Measurements from ENCODE around the gene GTF3C1.
"Not testable (repeated sequence)": the region's sequence is repeated elsewhere in the genome, so short reads cannot be mapped to it uniquely, and the experiment has no call there.

The GTF3C1 gene

GRCh38 chr16:27437946-27438345 is 111.8 kb downstream of the GTF3C1 start:
- DNase-seq: peak; percentile 0

DNA sequence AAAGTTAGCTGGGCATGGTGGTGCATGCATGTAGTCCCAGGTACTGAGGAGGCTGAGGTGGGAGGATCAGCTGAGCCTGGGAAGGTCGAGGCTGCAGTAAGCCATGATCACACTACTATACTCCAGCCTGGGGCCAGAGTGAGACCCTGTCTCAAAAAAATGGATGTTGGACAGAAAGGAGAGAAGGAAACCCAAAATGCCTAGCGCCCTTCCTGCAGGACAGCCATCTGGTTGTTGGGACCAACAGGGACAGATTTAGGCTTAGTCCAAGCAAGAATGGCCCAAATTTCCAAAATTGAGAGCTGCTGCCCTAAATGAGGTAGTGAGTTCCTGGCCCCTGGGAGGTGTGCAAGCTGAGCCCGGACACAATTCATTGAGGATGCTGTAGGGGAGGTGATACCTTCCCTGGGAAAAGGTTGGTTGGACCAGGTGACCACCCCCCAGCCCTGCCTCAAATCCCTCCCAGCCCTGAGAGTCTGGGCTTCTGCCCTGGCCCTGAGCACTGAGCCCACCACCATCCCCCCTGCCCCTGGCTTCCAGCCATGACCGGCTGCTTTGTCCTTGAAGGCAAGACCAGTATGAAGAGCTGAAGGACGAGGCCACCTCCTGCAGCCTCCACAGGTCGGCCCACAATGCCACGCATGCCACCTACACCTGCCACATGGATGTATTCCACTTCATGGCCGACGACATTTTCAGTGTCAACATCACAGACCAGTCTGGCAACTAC is 112.6 kb downstream of the GTF3C1 start:
- DNase-seq: peak; percentile 1

DNA sequence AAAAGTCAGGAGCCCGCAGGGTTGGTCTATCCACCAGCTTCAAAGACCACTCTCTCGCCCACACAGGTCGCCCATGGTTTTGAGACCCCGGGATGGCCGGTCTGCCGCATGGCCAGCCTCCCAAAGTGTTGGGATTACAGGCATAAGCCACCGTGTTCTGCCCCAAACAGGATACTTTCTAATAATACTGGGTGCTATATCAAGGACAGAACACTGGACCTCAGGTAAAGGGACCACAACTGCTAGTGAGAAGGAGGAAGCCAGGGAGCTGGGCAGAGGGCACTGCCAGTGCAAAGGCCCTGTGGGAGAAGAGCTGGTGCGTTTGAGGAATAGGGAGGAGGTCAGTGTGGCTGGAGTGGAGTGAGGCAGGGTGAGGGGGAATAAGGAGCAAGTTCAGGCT is 113.6 kb downstream of the GTF3C1 start:
- peak; percentile 0 for DNase-seq

GRCh38 chr16:27435146-27435545 is 114.6 kb downstream of the GTF3C1 start:
- not testable (repeated sequence) for DNase-seq

DNA sequence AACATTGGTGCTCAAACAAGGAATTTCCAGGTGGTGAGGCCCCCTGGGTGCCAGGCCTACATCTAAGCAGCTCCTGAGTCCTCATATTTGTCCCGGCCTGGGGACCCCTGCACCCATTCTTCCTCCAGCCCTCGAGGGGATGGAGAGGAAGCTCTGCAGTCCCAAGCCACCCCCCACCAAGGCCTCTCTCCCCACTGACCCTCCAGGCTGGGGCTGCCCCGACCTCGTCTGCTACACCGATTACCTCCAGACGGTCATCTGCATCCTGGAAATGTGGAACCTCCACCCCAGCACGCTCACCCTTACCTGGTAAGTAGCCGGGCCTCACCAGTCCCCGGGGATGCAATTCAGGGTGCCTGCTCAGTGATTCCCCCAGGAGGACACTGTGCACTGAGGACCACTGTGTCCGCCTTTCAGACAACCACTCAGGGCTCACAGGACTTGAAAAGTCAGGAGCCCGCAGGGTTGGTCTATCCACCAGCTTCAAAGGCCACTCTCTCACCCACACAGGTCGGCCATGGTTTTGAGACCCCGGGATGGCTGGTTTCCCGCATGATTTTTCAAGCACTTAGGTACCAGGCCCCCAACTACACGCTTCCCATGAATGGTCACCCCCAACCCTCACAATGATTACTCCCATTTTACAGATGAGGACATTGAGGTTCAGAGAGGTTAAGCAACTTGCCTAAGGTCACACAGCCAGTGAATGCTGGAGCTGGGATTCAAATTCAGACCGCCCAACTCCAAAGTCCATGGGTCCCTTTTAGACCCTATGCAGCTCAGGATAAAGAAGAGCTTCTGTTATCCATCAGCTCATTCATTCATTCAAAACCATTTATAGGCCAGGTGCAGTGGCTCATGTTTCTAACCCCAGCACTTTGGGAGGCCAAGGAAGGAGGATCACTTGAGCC is 115.3 kb downstream of the GTF3C1 start:
- DNase-seq: no peak

DNA sequence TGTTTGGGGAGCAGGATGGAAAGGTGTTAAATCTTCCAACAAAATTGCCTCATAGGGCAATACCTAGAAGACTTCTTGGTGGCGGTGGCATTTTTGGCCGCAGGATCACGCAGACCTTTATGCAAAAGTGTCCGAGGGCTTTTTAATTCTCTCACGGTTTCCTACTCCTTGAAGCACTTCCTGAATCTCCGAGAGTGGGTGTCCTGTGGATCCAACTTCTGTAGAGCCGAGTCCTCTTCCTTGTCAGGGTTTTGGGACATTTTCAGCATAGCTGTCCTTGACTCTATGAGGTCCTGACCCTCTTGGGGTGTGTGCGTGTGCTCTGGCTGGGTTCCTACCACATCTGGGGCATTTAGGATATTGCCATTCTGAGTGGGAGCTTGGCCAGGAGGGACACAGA is 116.1 kb downstream of the GTF3C1 start:
- DNase-seq: no peak

DNA sequence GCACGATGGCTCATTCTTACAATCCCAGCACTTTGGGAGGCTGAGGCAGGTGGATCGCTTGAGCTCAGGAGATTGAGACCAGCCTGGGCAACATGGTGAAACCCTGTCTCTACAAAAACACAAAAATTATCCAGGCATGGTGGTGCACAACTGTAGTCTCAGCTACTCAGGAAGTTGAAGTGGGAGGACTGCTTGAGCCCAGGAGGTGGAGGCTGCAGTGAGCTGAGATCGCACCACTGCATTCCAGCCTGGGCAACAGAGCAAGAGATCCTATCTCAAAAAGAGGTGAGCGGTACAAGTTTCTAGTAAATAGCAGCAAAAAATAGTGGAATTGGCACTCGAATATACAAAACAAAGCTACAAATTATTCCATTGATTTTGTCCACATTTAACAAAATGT is 116.5 kb downstream of the GTF3C1 start:
- DNase-seq: not testable (repeated sequence)

DNA sequence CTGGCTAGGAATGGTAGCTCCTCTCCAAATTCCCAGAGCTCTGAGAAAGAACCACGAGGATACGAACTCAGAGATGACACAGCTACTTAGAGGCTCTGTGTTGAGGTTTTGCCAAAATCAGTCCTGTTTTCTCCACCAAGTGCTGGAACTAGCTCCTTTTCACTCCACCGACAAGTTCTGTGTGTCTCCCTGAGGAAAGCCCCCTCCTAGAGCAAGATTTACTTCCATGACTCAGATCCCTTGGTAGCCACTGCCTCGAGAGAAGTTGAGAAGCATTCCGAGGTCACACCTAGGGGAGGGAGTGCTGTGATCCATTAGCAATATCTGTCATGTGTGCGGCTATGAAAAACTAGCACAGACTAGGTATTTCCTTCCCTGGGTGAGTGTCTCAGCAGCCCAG is 117.2 kb downstream of the GTF3C1 start:
- no peak for DNase-seq

DNA sequence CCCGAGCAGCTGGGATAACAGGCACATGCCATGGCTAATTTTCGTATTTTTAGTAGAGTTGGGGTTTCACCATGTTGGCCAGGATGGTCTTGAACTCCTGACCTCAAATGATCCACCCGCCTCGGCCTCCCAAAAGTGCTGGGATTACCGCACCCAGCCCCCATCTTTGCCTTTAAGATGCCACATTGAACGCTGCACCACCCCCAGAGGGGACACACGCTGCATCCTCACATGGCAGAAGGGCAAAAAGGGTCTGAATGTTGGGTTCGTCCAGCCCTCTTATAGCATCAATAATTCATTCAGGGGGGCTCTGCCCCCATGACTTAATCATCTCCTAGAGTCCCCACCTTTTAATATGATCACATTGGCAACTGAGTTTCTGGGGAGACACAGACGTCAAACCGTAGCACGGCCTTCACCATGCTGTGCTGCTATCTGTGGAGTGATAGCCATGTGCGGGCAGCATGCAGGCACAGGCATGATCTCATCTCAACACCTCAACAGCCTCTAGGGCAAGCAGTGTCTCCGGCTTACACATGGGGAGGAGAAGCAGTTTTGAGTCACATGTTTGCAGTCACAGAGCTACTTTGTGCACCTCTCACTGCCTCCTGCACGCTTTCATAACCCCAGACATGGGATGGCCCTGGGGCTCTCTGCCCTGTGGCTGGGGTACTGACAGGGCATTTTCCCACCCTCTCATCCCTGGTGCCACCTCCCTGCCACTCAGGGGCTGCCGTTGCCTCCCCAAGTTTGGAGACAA is 117.8 kb downstream of the GTF3C1 start:
- no peak for DNase-seq

DNA sequence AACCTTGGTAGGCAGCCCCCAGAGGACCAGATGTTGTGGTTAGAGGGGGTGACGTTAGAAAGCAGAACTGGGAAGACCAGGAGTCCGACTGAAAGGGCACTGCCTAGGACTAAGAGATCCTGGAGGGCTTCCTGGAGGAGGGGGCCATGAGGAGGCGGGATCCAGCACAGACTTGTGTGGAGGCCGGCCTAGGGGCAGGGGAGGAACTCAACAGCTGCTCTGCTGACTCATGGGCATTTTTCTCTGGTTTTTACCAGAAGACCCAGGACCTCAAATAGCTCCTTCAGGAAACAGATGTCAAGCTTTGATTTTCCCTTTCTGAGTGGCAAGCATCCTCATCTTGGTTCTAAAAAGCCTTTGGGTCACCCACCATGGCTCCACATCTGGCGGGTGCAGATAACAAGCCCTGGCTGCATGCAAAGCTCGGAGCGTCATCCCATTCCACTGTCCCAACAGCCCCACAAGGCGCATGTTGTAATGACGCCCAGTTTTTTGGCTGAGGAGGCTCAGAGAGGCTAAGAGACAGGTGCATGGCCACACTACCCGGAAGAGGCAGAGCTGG is 118.7 kb downstream of the GTF3C1 start:
- no peak for DNase-seq

DNA sequence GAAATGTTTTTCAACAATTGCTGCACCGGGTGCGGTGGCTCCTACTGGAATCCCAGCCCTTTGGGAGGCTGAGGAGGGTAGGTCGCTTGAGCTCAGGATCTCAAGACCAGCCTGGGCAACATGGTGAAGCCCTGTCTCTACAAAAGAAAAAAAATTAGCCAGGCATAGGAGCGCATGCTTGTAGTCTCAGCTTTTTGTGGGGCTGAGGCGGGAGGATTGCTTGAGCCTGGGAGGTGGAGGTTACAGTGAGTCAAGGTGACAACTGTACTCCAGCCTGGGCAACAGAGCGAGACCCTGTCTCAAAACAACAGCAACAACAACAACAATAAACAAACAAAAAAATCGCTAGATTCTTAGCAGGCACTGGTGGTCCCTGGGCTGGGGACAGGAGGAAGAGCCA is 119.2 kb downstream of the GTF3C1 start:
- no peak for DNase-seq

DNA sequence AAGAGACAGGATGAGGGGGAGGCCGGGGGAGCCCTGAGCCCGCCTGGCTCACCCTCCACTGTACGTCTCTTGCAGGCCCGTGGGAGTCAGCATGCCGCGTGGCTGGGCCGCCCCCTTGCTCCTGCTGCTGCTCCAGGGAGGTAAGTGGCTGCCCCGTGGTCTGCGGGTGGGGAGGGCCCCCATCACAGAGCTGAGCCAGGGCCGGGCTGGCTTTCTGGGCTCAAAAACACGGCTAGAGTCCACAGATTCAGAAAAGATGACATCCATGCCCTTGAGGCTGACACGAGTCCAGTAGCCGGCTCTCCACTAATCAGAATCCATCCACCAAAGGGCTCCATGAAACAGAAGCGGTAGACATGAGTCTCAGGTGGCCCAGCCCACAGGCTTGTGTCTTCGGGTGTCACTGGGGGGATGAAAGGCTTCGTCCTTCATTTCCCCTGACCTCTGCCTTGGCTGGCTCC is 119.7 kb downstream of the GTF3C1 start:
- DNase-seq: no peak

DNA sequence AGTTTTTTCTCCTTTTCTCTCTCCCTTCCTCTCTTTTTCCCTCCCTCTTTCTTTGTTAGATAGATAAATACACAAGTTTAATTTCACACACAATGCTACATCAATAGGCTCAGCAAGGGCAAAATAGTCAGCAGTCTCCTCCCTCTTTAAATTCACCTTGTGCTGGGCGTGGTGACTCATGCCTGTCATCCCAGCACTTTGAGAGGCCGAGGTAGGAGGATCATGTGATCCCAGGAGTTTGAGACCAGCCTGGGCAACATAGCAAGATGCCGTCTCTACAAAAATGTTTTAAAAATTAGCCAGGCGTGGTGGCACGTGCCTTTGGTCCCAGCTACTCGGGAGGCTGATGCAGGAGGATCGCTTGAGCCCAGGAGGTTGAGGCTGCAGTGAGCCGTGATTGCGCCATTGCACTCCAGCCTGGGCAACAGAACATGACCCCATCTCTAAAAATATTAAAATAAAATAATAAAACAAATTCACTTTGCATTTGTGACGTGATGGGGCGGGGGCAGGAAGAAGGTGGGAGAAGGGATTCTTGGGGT is 120.3 kb downstream of the GTF3C1 start:
- no peak for DNase-seq

DNA sequence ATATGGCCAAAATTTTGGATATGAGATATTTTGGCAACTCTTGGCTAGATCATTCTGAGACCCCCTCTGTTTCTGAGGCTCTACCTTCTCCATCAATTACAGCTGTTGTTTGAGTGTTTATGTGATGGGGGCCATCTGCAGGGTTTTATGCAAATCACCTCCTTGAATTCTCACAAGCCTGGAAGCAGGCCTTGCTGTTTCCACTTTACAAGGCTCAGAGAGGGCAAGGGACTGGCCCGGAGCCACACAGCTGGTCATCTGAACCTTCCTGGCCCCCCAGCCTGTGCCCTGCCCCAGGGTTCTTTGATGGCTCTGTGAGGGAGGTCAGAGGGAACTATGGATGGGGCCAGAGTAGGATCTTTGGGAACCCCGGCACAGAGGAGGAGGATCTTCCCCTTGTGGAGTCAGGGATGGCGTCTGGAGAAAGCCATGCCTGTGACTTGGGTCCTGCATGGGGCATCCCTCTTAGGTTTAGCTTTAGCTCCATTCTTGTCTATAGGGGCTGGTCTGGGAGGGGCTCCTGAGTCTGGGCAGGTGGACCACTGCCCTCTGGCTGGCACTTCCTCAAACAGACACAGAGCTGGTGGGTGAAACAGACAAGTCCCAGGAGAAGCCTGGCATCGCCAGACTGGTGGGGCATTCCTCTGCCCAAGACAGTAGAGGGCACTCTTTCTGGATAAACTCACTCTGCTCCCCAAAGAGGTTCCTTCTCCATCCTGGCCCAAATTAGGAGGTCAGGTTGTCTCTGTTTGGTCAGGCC is 121.5 kb downstream of the GTF3C1 start:
- no peak for DNase-seq

- DNase-seq: no peak
Observed at GRCh38 chr16:27427538-27427937, 122.2 kb downstream of the GTF3C1 start.

DNA sequence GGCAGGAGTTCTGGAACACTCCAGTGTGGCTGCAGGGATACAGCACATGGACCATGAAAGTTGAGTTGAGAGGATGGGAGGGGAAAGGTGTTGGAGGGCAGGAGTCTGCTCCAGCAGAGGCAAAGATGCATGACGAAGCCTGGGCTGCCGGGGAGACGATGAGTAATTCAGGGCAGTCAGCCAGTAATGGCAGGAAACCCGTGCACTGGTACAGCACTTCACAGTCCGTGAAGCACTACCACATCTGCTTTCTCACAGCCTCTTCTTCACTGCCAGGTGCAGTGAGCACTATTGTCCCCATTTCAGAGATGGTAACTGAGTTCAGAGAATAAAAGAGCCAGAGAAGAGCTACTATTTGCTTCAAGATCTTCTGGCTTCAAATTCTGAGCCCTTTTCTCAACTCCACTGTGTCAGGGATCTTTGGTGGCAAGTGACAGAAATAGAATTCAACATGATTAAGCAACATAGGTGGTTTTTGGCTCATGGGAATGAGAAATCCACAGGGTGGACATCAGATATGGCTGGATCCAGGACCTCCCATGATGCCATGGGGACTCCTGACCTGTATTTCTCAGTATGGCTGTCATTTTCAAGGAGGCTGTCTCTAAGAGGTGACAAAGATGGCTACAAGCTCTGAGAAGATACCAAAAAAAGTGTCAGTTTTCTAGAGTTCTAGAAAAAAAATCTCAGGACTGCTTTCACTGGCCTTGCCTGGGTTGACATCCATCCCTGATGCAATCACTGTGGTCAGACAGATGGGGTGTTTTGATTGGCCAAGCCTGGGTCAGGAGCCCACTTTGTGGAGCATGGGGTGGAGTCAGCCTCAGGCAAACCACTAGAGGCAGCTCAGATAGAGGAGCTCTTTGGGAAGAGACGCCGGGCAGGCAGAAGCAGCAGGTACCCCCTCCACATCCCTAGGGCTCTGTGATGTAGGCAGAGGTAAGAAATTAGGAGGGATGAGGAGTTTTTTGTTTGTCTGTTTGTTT is 123.0 kb downstream of the GTF3C1 start:
- peak; percentile 85 for DNase-seq

- no peak for DNase-seq
Observed at GRCh38 chr16:27425961-27426360, 123.8 kb downstream of the GTF3C1 start.

- DNase-seq: no peak
Observed at GRCh38 chr16:27424772-27425498, 124.8 kb downstream of the GTF3C1 start.

DNA sequence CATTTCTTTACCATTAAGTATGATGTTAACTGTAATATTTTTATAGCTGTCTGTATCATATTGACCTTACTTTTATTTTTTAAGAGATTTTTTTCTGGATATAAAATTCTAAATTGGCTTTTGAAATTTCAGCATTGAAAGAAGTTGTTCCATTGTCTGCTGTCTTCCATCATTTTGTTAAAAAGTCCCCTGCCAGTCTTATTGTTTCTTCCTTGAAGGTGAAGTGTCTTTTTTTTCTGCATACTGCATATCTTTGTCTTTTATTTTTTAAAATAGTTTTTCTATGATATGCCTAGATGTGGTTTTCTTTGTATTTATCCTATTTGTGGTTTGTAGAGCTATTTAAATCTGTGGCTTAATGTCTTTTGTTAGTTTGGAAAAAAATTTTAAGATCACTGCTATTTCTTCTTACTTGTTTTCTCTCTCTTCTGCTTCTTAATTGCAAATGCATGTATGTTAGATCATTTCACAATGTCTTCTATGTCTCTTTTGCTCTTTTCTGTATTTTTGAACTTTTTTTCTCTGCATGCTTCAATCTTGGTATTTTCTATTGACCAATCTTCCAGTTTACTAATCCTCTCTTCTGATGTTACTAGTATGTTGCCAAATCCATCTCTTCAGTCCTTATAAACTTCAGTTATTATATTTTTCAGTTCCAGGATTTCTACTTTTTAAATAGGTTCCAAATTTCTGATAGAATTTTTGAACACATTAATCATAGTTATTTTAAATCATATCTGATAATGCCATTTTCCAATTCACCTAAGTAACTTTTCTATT is 127.6 kb downstream of the GTF3C1 start:
- no peak for DNase-seq
